Adipocyte (in vitro differentiated cells): ENCODE measurements around the gene LMO7.
A peak's percentile ranks its signal among the peaks of the same experiment; 100 is the strongest.

Experiments used
- DNase-seq: peaks from one replicate; pipeline ENCODE4 v3.0.0-alpha.2; 2015; ENCODE audit warnings: low read depth
- H3K27me3 ChIP-seq: replicated peaks from 2 replicates; pipeline ENCODE4 v1.7.0; 2013; ENCODE audit warnings: mild to moderate bottlenecking, low read length, moderate library complexity; ENCODE audit not compliant: control insufficient read depth, insufficient read depth
- H3K36me3 ChIP-seq: 2 replicates; pipeline ENCODE4 v1.7.0; 2013; ENCODE audit warnings: low read length, mild to moderate bottlenecking, moderate library complexity; ENCODE audit not compliant: control insufficient read depth, insufficient read depth, severe bottlenecking
- H3K4me1 ChIP-seq: 2 replicates; pipeline ENCODE4 v1.7.0; 2013; ENCODE audit warnings: mild to moderate bottlenecking, low read length, moderate library complexity; ENCODE audit not compliant: control insufficient read depth, insufficient read depth
- H3K4me3 ChIP-seq: 2 replicates; pipeline ENCODE4 v1.7.0; 2013; ENCODE audit warnings: mild to moderate bottlenecking, low read length, moderate library complexity
- H3K9ac ChIP-seq: 2 replicates; pipeline ENCODE4 v1.7.0; 2013; ENCODE audit warnings: mild to moderate bottlenecking, low read length, moderate library complexity
- H3K9me3 ChIP-seq: 2 replicates; pipeline ENCODE4 v1.7.0; 2013; ENCODE audit warnings: mild to moderate bottlenecking, low read length, moderate library complexity; ENCODE audit not compliant: control insufficient read depth

The LMO7 gene

GRCh38 chr13:75826391-75826790, 190.3 kb downstream of the LMO7 start:
- no peak for DNase-seq
- H3K27me3 ChIP-seq: no peaks in the 10 kb centered on the region
- peaks cover 73% of the 10 kb centered on the region for H3K36me3 ChIP-seq
- no peak overlapping the region for H3K9ac ChIP-seq
- H3K9me3 ChIP-seq: no peaks in the 10 kb centered on the region
- no peak overlapping the region for H3K4me3 ChIP-seq
- H3K4me1 ChIP-seq: peaks cover 7% of the 10 kb centered on the region

- no peak overlapping the region for H3K9ac ChIP-seq
- peaks cover 7% of the 10 kb centered on the region for H3K4me1 ChIP-seq
- no peaks in the 10 kb centered on the region for H3K27me3 ChIP-seq
- H3K4me3 ChIP-seq: no peak overlapping the region
- DNase-seq: no peak
- H3K36me3 ChIP-seq: peaks cover 76% of the 10 kb centered on the region
- no peaks in the 10 kb centered on the region for H3K9me3 ChIP-seq
Measured at GRCh38 chr13:75829830-75830229, 193.7 kb downstream of the LMO7 start.

GRCh38 chr13:75830842-75831241, 194.7 kb downstream of the LMO7 start:
- Histone ChIP-seq H3K4me1 (peaks cover 7% of the 10 kb centered on the region), H3K27me3 (no peaks in the 10 kb centered on the region), H3K9me3 (no peaks in the 10 kb centered on the region), H3K36me3 (peaks cover 74% of the 10 kb centered on the region), H3K9ac (no peak overlapping the region), H3K4me3 (no peak overlapping the region)
- peak; percentile 22 for DNase-seq

DNA sequence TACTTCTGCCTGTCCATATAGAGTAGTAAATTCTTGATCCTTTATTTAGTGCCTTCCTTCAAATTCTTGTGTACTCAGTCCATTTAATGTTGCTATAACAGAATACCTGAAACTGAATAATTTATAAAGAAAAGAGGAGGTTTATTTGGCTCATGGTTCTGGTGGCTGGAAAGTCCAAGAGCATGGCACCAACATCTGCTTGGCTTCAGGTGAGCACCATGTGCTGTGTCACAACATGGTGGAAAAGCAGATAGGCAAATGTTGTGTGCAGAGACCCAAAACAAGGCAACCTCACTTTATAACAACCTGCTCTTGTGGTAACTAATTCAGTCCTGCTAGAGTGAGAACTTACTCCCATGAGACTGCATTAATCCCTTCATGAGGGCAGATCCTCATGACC, 195.3 kb downstream of the LMO7 start:
- no peak for DNase-seq
- peaks cover 7% of the 10 kb centered on the region for H3K4me1 ChIP-seq
- H3K9me3 ChIP-seq: no peaks in the 10 kb centered on the region
- no peaks in the 10 kb centered on the region for H3K27me3 ChIP-seq
- peaks cover 74% of the 10 kb centered on the region for H3K36me3 ChIP-seq
- no peak overlapping the region for H3K4me3 ChIP-seq
- H3K9ac ChIP-seq: no peak overlapping the region

GRCh38 chr13:75832812-75833211, 196.7 kb downstream of the LMO7 start:
- H3K4me3 ChIP-seq: no peak overlapping the region
- no peak for DNase-seq
- no peaks in the 10 kb centered on the region for H3K9me3 ChIP-seq
- peaks cover 7% of the 10 kb centered on the region for H3K4me1 ChIP-seq
- peaks cover 74% of the 10 kb centered on the region for H3K36me3 ChIP-seq
- no peaks in the 10 kb centered on the region for H3K27me3 ChIP-seq
- no peak overlapping the region for H3K9ac ChIP-seq

DNA sequence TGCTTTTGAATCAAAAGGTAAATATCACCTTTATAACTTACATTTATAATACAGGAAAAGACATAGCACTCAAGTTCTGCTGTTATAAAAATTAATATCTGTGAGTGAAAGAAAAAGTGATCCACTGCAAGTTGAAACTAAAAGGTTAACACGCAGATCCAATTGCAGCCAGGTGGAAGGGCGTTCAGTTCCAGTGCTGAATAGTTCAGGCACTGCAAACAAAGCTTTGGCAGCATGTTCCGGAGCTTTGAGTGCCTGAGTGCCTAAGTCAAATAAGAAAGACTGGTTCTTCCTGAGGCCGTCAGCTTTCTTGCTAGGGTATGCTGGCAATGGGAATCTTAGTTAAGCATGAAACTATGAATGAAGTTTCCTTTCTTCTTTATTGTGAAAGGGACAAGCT, 200.3 kb downstream of the LMO7 start:
- no peaks in the 10 kb centered on the region for H3K9me3 ChIP-seq

DNA sequence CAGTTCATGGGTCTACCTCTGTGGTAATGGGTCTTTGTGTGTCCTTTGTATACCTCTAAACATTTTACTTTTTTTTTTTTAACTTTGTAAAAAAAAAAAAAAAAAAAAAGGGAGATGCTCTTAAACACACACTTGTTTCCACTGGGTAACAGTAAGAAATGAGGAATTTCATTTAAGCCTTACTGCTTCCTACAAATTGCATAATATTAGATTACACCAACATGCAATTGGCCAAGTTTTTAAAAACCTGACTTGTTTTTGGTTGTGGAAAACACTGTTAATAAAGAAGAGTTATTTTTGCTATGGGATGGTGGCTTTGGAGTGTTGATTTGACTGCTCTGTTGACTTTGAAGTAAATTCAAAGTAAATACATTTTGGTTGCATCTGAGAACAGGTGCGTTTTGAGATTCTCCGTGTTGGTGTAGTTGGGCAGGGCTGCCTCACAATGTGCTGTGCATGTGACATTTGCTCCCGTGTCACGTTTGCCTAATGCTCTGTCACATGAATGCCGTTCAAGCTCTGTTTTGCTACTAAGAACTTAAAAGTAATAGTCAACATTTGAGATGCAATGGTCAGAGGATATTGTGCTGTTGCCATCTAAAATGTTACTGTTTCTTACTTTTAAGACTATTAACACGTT, 202.4 kb downstream of the LMO7 start:
- Histone ChIP-seq H3K4me1 (peaks cover 13% of the 10 kb centered on the region), H3K9me3 (no peaks in the 10 kb centered on the region), H3K36me3 (peaks cover 92% of the 10 kb centered on the region), H3K27me3 (no peaks in the 10 kb centered on the region), H3K4me3 (no peak overlapping the region), H3K9ac (no peak overlapping the region)
- no peak for DNase-seq

More for the DNA sequence above, 200.3 kb downstream of the LMO7 start:
- H3K36me3 ChIP-seq: peaks cover 92% of the 10 kb centered on the region
- H3K4me1 ChIP-seq: peaks cover 13% of the 10 kb centered on the region
- H3K9ac ChIP-seq: no peak overlapping the region
- DNase-seq: no peak
- H3K4me3 ChIP-seq: no peak overlapping the region
- H3K27me3 ChIP-seq: no peaks in the 10 kb centered on the region

DNA sequence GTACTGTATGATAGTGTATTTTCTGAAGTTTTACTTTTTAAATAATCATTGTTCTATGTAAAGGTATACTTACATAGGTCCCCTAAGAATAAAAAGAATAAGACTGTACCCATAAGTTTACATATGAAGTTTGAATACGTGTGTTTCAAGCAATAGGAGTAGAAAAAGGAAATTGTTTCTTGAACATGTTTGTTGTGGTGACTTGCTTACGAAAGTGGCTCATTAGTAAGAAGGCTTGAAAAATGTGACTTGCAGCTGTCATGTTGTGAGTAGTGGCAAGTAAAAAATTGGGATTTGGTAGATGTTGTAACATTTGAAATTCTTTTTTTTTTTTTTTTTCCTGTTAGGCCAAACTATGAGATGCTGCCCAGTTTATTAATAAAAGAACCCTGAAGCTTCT, 203.3 kb downstream of the LMO7 start:
- no peaks in the 10 kb centered on the region for H3K27me3 ChIP-seq
- H3K4me1 ChIP-seq: peaks cover 13% of the 10 kb centered on the region
- no peak overlapping the region for H3K4me3 ChIP-seq
- DNase-seq: no peak
- no peak overlapping the region for H3K9ac ChIP-seq
- H3K36me3 ChIP-seq: peaks cover 89% of the 10 kb centered on the region
- no peaks in the 10 kb centered on the region for H3K9me3 ChIP-seq

DNA sequence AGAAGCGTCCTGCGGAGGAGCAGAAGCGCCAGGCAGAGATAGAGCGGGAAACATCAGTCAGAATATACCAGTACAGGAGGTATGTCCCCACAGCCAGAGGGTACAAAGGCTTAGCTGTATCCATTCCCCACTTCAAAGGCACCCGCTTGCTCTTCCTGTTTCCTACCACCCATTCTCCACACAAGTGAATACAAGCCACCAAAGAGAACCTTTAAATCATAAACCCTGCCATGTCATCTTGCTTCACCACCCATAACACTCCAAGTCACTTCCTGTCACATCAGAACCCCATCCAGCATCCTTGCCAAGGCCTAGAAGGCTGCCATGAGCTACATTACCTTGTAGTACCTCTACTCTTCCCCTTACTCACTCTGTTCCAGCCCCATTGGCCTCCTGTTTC, 205.8 kb downstream of the LMO7 start:
- Histone ChIP-seq H3K36me3 (peaks cover 88% of the 10 kb centered on the region), H3K9me3 (no peaks in the 10 kb centered on the region), H3K27me3 (no peaks in the 10 kb centered on the region), H3K4me3 (no peak overlapping the region), H3K9ac (no peak overlapping the region), H3K4me1 (peaks cover 13% of the 10 kb centered on the region)
- DNase-seq: no peak

DNA sequence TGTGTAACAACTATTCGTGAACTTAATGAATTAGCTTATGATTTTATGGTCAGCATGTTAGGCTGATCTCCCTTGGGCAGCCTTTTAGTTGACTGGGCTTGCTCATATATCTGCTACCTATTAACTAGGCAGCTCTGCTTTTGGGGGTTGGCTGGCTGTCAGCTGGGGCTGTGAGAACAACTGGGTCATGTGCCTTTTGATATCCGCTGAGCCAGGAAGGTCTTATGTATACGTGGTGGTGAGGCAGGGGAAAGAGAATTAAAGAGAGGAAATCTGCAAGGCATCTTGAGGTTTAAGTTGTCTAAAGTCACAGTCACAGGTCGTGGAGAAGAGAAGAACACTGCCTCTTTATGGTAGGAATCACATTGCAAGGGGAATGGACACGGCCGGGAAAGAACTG, 206.9 kb downstream of the LMO7 start:
- no peaks in the 10 kb centered on the region for H3K27me3 ChIP-seq
- peaks cover 13% of the 10 kb centered on the region for H3K4me1 ChIP-seq
- H3K9me3 ChIP-seq: no peaks in the 10 kb centered on the region
- DNase-seq: no peak
- no peak overlapping the region for H3K9ac ChIP-seq
- H3K36me3 ChIP-seq: peaks cover 86% of the 10 kb centered on the region
- H3K4me3 ChIP-seq: no peak overlapping the region

GRCh38 chr13:75843991-75844390, 207.9 kb downstream of the LMO7 start:
- Histone ChIP-seq H3K4me1 (peaks cover 6% of the 10 kb centered on the region), H3K9me3 (no peaks in the 10 kb centered on the region), H3K27me3 (no peaks in the 10 kb centered on the region), H3K4me3 (no peak overlapping the region), H3K36me3 (peaks cover 86% of the 10 kb centered on the region), H3K9ac (no peak overlapping the region)
- DNase-seq: no peak

DNA sequence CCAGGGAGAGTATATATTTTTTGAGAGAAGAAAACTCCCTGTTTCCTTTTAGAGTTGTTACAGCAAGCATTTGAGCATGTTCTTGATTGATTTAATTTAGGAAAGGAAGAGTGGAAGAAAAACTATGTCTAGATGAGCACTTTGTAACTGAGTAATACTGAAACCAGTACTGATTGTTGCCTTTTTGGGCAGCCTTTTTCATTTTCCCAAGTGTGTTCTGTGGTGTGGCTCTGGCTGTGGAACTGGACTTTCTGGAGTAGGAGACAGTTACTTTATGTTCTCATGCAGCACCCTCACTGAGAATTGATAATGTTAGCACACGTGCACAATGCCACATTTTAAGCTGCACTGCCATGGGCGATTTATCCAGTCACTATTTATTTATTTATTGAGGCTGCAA, 211.5 kb downstream of the LMO7 start:
- Histone ChIP-seq H3K36me3 (peaks cover 90% of the 10 kb centered on the region), H3K9me3 (no peaks in the 10 kb centered on the region), H3K4me1 (no peaks in the 10 kb centered on the region), H3K27me3 (no peaks in the 10 kb centered on the region), H3K4me3 (no peak overlapping the region), H3K9ac (no peak overlapping the region)
- DNase-seq: no peak
